Measurements from ENCODE around the gene ATP5F1C.

ATP5F1C gene

DNA sequence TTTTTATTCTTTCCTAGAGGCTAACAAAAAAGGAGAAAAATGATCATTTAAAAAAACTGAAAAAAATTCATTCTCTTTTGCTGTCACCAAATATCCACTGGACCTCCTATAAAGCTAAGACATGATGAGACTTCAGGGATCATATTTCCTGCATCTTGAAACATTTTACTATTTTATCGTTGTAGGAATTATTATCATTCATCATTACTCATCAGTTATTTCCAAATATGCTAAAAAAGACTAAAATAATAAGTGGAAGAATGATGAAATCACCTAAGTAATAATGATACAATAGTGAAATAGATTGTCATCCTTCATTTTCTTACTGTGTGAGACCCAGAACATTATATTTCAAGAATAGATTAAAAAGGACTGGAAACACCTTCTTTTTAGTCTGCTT, 58.6 kb downstream of the ATP5F1C start:
- no peak for DNase-seq (ENCODE audit: low spot score)

DNA sequence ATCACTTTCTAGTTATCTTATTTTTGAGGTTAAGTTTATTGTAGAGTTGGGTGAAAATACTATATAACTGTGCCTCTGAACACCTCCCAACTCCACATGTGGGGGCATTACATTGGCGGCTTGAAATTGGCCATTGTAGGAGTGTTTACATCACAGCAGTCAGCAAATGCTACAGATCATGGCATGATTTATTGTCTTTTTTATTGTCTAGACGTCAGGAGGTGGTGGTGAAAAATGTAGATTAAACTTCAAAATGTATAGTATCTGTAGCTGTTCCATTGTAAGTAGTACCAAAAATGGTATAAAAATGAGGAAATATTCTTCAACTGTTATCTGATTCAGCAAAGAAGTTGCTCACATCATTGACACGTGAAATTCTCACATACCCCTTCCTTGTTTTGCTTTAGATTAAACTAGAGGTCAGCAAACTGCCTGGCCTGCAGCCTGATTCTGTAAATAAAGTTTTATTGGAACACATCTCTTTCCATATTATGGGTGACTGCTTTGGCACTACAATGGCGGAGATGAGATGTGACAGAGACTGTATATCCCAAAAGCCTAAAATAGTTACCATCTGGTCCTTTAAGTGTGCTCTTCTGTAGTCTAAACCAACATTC, 65.4 kb downstream of the ATP5F1C start:
- no peak for DNase-seq (ENCODE audit: low spot score)

DNA sequence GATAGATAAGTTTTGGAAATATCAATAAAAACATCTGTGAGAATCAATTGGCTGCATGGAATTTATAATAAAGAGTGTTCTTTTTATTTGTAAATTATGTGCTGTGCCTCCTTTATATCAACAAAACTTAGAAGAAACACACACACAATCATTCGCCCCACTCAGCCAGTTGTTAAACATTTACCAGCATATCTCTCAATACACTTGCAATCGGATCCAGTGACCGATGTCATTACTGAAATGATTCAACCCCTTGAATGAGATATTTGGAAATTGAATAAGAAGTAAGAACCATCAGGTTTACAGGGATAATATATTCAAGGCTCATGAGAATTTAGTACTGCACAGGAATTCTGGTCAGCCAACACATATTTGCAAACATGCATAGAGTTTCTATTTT, 65.9 kb downstream of the ATP5F1C start:
- no peak for DNase-seq (ENCODE audit: low spot score)

DNA sequence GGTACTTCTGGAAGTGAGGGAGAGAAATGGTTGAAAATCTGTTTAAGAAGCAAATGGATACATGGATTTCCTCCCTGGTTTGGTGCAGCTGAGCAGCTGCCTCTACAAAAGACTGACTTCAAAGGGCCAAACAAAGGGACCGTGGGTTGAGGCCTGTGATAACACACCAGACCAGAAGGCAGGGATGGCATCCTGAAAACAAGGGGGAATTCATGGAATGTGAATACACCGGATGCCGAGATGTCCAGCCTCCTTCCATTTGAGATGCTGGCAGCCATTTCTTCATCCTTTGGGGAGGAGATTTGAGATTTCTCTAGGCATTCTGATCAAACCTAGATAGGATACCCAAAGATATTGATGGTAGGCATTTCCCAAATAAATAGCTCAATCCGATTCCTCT, 67.2 kb downstream of the ATP5F1C start:
- DNase-seq (ENCODE audit: low spot score), result no peak

DNA sequence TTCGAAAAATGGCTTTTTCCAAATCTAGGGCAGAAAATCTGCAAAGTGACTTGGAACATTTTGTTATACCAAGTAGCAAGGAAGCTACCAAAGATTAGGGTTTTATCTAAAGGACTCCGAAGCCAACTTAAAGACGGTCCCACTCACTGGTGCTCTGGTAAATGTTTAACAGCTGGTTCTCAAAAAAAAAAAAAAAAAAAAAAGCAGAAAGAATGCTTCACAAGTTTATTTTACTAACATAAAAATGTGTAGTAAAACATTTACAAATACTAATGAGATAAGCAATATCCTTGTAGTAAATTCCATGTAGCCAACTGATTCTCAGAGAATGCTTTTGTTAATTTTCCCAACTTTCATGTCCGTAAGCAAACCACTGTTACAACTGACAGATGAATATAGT, 68.7 kb downstream of the ATP5F1C start:
- no peak for DNase-seq (ENCODE audit: low spot score)

DNA sequence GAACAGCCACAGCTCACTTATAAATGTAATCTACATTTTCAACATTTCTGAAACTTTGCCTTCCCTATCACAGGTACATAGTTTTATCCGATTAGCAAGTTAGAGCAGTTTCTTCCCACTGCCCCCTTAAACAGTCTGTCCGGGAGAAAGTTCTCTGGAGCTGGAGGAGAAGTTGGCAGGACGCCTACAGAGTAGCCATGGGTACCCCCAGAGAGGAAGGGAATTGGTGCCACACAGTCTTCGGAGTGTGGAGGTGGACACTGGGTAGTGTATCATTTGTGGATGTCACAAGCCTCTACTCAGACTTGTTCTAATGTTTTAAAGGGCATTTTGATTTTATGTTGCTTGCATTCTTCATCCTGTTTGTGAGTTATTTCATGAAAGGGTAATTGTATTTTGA, 69.3 kb downstream of the ATP5F1C start:
- no peak for DNase-seq (ENCODE audit: low spot score)

Data from SK-N-DZ (cell line).